ENCODE results near the gene MMS22L.
"Not testable (repeated sequence)": the region's sequence is repeated elsewhere in the genome, so short reads cannot be mapped to it uniquely, and the experiment has no call there.

MMS22L gene

DNA sequence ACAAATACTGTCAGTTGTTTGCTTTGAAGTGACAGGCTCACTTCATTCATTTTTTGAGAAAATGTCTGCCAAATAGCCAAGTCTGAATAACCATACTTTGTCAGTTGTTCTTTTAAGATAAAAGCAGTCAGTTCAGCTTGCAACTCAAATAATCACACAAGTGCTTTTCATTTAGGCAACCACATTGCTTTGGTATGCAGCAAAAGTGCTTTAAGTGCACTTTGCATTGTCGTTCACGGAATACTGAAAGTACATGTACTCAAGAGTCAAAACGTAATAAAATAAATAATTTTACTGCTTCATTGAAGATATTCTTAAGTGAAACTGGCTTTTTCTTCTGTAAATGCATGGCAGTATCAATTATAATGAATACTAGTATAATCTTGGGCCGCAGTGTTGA is 107.2 kb downstream of the MMS22L start:
- Histone ChIP-seq H3K4me1 (ENCODE audit: control insufficient read depth, insufficient read depth, low read length) (no peaks in the 10 kb centered on the region), H3K27me3 (ENCODE audit: control insufficient read depth, insufficient read depth, low read length) (no peaks in the 10 kb centered on the region), H3K9ac (ENCODE audit: low read length) (no peak overlapping the region), H3K9me3 (ENCODE audit: control insufficient read depth, low read length) (no peaks in the 10 kb centered on the region), H3K36me3 (ENCODE audit: control insufficient read depth, insufficient read depth, low read length) (no peaks in the 10 kb centered on the region), H3K4me3 (ENCODE audit: low read length) (no peak overlapping the region)

DNA sequence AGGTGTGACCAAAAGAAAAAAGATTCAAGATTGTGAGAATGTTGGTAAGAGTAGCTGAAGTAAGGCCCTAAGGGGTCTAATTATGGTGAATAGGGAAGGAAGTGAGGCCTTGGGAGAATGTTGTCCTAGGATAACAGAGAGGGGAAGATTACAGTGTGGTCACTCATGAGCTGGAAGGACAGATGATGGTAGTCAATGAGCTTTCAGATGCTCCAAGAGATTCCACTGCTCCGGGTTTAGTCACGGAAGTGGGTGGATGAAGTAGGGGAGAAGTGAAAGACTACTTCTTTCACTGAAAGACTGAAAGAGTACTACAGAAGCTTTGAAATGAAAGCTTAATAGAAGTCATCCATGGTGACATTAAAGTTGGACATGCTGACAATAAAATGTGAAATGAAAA is 108.5 kb downstream of the MMS22L start:
- no peaks in the 10 kb centered on the region for H3K9me3 ChIP-seq (ENCODE audit: control insufficient read depth, low read length)
- H3K4me1 ChIP-seq (ENCODE audit: control insufficient read depth, insufficient read depth, low read length) = no peaks in the 10 kb centered on the region
- no peaks in the 10 kb centered on the region for H3K27me3 ChIP-seq (ENCODE audit: control insufficient read depth, insufficient read depth, low read length)
- no peak overlapping the region for H3K9ac ChIP-seq (ENCODE audit: low read length)
- no peaks in the 10 kb centered on the region for H3K36me3 ChIP-seq (ENCODE audit: control insufficient read depth, insufficient read depth, low read length)
- no peak overlapping the region for H3K4me3 ChIP-seq (ENCODE audit: low read length)

DNA sequence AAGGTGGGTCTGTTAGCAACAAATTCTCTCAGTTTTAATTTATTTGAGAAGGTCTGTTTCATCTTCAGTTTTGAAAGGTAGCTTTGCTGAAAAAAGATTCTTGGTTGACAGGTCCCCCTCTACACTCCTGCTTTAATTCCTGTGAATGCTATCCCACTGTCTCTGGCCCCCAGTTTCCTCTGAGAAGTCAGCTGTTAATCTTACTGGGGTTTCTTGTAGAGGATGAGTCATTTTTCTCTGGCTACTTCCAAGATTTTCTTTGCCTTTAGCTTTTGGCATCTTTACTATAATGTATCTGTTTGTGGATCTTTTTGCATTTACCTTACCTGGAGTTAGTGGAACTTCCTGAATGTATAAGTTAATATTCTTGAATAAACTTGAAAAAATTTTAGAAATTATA is 122.7 kb downstream of the MMS22L start:
- H3K4me3 ChIP-seq (ENCODE audit: low read length) = no peak overlapping the region
- no peaks in the 10 kb centered on the region for H3K27me3 ChIP-seq (ENCODE audit: control insufficient read depth, insufficient read depth, low read length)
- H3K4me1 ChIP-seq (ENCODE audit: control insufficient read depth, insufficient read depth, low read length) = no peaks in the 10 kb centered on the region
- H3K36me3 ChIP-seq (ENCODE audit: control insufficient read depth, insufficient read depth, low read length) = no peaks in the 10 kb centered on the region
- no peak overlapping the region for H3K9ac ChIP-seq (ENCODE audit: low read length)
- H3K9me3 ChIP-seq (ENCODE audit: control insufficient read depth, low read length) = no peaks in the 10 kb centered on the region

- H3K4me1 ChIP-seq (ENCODE audit: control insufficient read depth, insufficient read depth, low read length); H3K9me3 ChIP-seq (ENCODE audit: control insufficient read depth, low read length); H3K36me3 ChIP-seq (ENCODE audit: control insufficient read depth, insufficient read depth, low read length); H3K27me3 ChIP-seq (ENCODE audit: control insufficient read depth, insufficient read depth, low read length); H3K4me3 ChIP-seq (ENCODE audit: low read length); H3K9ac ChIP-seq (ENCODE audit: low read length): not testable (repeated sequence)
Observed at GRCh38 chr6:97155447-97155846, 127.6 kb downstream of the MMS22L start.

- no peak overlapping the region for H3K4me3 ChIP-seq (ENCODE audit: low read length)
- no peaks in the 10 kb centered on the region for H3K27me3 ChIP-seq (ENCODE audit: control insufficient read depth, insufficient read depth, low read length)
- no peaks in the 10 kb centered on the region for H3K36me3 ChIP-seq (ENCODE audit: control insufficient read depth, insufficient read depth, low read length)
- H3K9me3 ChIP-seq (ENCODE audit: control insufficient read depth, low read length) = no peaks in the 10 kb centered on the region
- no peaks in the 10 kb centered on the region for H3K4me1 ChIP-seq (ENCODE audit: control insufficient read depth, insufficient read depth, low read length)
- H3K9ac ChIP-seq (ENCODE audit: low read length) = no peak overlapping the region
Observed at GRCh38 chr6:97154015-97154414, 129.0 kb downstream of the MMS22L start.

DNA sequence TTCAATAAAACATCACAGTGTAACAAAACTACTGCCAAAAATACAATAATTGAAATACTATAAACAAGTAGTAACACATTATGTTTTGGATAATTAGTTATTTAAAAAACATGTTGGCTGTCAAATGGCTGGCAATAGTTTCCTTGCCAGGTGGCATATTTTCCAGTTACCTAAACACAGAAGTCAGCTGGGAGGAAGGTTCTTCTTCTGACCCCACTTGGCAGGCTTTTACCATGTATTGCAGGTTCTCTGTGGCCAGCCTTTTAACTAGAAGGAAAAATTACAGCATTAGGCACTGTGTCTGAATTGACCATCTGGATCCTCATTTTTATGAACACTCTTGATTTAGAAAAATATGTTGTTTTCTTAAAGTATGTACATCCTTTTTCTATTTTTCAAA is 131.4 kb downstream of the MMS22L start:
- Histone ChIP-seq H3K27me3 (ENCODE audit: control insufficient read depth, insufficient read depth, low read length) (no peaks in the 10 kb centered on the region), H3K4me3 (ENCODE audit: low read length) (no peak overlapping the region), H3K9me3 (ENCODE audit: control insufficient read depth, low read length) (no peaks in the 10 kb centered on the region), H3K4me1 (ENCODE audit: control insufficient read depth, insufficient read depth, low read length) (no peaks in the 10 kb centered on the region), H3K9ac (ENCODE audit: low read length) (no peak overlapping the region), H3K36me3 (ENCODE audit: control insufficient read depth, insufficient read depth, low read length) (no peaks in the 10 kb centered on the region)

DNA sequence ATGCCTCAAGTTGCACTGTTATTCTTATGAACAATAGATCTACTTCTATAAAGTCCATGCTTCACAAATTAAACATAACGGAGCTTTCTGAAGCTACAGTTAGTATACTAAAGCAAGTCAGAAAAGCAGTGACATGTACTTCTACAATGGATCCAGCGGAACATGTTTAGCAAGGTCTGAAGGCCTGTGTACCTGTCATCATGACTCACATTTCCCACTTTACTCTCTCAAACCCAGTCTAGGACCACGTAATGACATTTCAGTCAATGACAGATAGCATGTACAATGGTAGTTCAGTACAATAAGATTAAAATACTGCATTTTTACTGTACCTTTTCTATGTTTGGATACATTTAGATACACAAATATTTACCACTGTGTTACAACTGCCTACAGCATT is 132.1 kb downstream of the MMS22L start:
- Histone ChIP-seq H3K9me3 (ENCODE audit: control insufficient read depth, low read length) (no peaks in the 10 kb centered on the region), H3K4me1 (ENCODE audit: control insufficient read depth, insufficient read depth, low read length) (no peaks in the 10 kb centered on the region), H3K4me3 (ENCODE audit: low read length) (no peak overlapping the region), H3K36me3 (ENCODE audit: control insufficient read depth, insufficient read depth, low read length) (no peaks in the 10 kb centered on the region), H3K9ac (ENCODE audit: low read length) (no peak overlapping the region), H3K27me3 (ENCODE audit: control insufficient read depth, insufficient read depth, low read length) (no peaks in the 10 kb centered on the region)

- no peaks in the 10 kb centered on the region for H3K4me1 ChIP-seq (ENCODE audit: control insufficient read depth, insufficient read depth, low read length)
- no peaks in the 10 kb centered on the region for H3K36me3 ChIP-seq (ENCODE audit: control insufficient read depth, insufficient read depth, low read length)
- H3K9me3 ChIP-seq (ENCODE audit: control insufficient read depth, low read length) = no peaks in the 10 kb centered on the region
- H3K9ac ChIP-seq (ENCODE audit: low read length) = no peak overlapping the region
- H3K4me3 ChIP-seq (ENCODE audit: low read length) = no peak overlapping the region
- no peaks in the 10 kb centered on the region for H3K27me3 ChIP-seq (ENCODE audit: control insufficient read depth, insufficient read depth, low read length)
Observed at GRCh38 chr6:97147421-97147820, 135.6 kb downstream of the MMS22L start.

DNA sequence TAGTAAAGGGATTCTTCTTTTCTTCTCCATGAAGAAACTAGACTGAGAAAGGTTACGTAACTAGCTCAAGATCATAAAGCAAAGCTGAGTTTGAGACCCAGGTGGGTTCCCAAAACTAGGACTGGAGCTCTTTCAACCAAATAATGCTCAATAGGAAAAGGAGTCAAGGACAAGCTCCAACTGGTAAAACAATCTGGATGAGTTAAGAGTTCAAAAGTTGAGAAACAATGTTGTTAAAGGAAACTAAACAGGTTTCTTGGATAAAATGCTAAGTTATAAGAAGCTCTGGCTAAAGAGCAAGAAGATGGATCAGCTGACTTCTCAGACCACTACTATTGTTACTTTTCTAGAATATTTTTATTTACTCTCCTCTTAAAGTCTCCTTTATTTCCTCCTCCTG is 137.3 kb downstream of the MMS22L start:
- Histone ChIP-seq H3K4me3 (ENCODE audit: low read length) (no peak overlapping the region), H3K36me3 (ENCODE audit: control insufficient read depth, insufficient read depth, low read length) (no peaks in the 10 kb centered on the region), H3K4me1 (ENCODE audit: control insufficient read depth, insufficient read depth, low read length) (no peaks in the 10 kb centered on the region), H3K9me3 (ENCODE audit: control insufficient read depth, low read length) (no peaks in the 10 kb centered on the region), H3K9ac (ENCODE audit: low read length) (no peak overlapping the region), H3K27me3 (ENCODE audit: control insufficient read depth, insufficient read depth, low read length) (no peaks in the 10 kb centered on the region)

GRCh38 chr6:97141756-97142155 is 141.3 kb downstream of the MMS22L start:
- Histone ChIP-seq H3K36me3 (ENCODE audit: control insufficient read depth, insufficient read depth, low read length) (no peaks in the 10 kb centered on the region), H3K27me3 (ENCODE audit: control insufficient read depth, insufficient read depth, low read length) (no peaks in the 10 kb centered on the region), H3K9me3 (ENCODE audit: control insufficient read depth, low read length) (no peaks in the 10 kb centered on the region), H3K4me3 (ENCODE audit: low read length) (no peak overlapping the region), H3K9ac (ENCODE audit: low read length) (no peak overlapping the region), H3K4me1 (ENCODE audit: control insufficient read depth, insufficient read depth, low read length) (no peaks in the 10 kb centered on the region)

- H3K4me3 ChIP-seq (ENCODE audit: low read length) = no peak overlapping the region
- no peak overlapping the region for H3K9ac ChIP-seq (ENCODE audit: low read length)
- no peaks in the 10 kb centered on the region for H3K36me3 ChIP-seq (ENCODE audit: control insufficient read depth, insufficient read depth, low read length)
- no peaks in the 10 kb centered on the region for H3K9me3 ChIP-seq (ENCODE audit: control insufficient read depth, low read length)
- no peaks in the 10 kb centered on the region for H3K27me3 ChIP-seq (ENCODE audit: control insufficient read depth, insufficient read depth, low read length)
- no peaks in the 10 kb centered on the region for H3K4me1 ChIP-seq (ENCODE audit: control insufficient read depth, insufficient read depth, low read length)
Observed at GRCh38 chr6:97138581-97138980, 144.4 kb downstream of the MMS22L start.

- H3K4me3 ChIP-seq (ENCODE audit: low read length) = no peak overlapping the region
Observed at GRCh38 chr6:97136626-97137358, 146.2 kb downstream of the MMS22L start.

GRCh38 chr6:97133067-97133466 is 149.9 kb downstream of the MMS22L start:
- H3K4me1 ChIP-seq (ENCODE audit: control insufficient read depth, insufficient read depth, low read length) = no peaks in the 10 kb centered on the region
- no peak overlapping the region for H3K9ac ChIP-seq (ENCODE audit: low read length)
- no peak overlapping the region for H3K4me3 ChIP-seq (ENCODE audit: low read length)
- H3K27me3 ChIP-seq (ENCODE audit: control insufficient read depth, insufficient read depth, low read length) = no peaks in the 10 kb centered on the region
- H3K9me3 ChIP-seq (ENCODE audit: control insufficient read depth, low read length) = no peaks in the 10 kb centered on the region
- no peaks in the 10 kb centered on the region for H3K36me3 ChIP-seq (ENCODE audit: control insufficient read depth, insufficient read depth, low read length)

More at GRCh38 chr6:97136626-97137358, 146.2 kb downstream of the MMS22L start:
- no peaks in the 10 kb centered on the region for H3K4me1 ChIP-seq (ENCODE audit: control insufficient read depth, insufficient read depth, low read length)
- H3K36me3 ChIP-seq (ENCODE audit: control insufficient read depth, insufficient read depth, low read length) = no peaks in the 10 kb centered on the region
- no peaks in the 10 kb centered on the region for H3K9me3 ChIP-seq (ENCODE audit: control insufficient read depth, low read length)
- H3K9ac ChIP-seq (ENCODE audit: low read length) = no peak overlapping the region
- H3K27me3 ChIP-seq (ENCODE audit: control insufficient read depth, insufficient read depth, low read length) = no peaks in the 10 kb centered on the region
